HL-60 (cell line): ENCODE measurements around the gene P4HA2.

Experiments
- DNase-seq, 2 experiments: peaks; one replicate each; pipeline ENCODE4 v3.0.0-alpha.2; 2010 to 2020; ENCODE audit warnings: low read depth in 1 of 2, low spot score in 1 of 2
- H3K27ac ChIP-seq: fragments of 250-450 bp; sonication (Bioruptor Pico); replicated peaks from 2 replicates; pipeline ENCODE4 v1.5.1; 2020; ENCODE audit warnings: mild to moderate bottlenecking, moderate library complexity
- H3K27me3 ChIP-seq: fragments of 250-450 bp; sonication (Bioruptor Pico); 2 replicates; pipeline ENCODE4 v1.5.1; 2021; ENCODE audit warnings: mild to moderate bottlenecking, moderate library complexity; ENCODE audit not compliant: insufficient read depth, poor library complexity, severe bottlenecking
- H3K4me3 ChIP-seq: replicated peaks from 2 replicates; pipeline ENCODE4 v1.5.1; 2011; ENCODE audit warnings: mild to moderate bottlenecking, control low read depth, low read length; ENCODE audit not compliant: insufficient read depth
- GABPA ChIP-seq: IDR thresholded peaks from 2 replicates; pipeline ENCODE4 v1.6.1; 2012; ENCODE audit warnings: low read depth
- POLR2AphosphoS5 ChIP-seq: IDR thresholded peaks from 2 replicates; pipeline ENCODE4 v1.6.1; 2012; ENCODE audit warnings: low read depth
- SPI1 ChIP-seq: IDR thresholded peaks from 2 replicates; pipeline ENCODE4 v1.6.1; 2012; ENCODE audit warnings: low read depth, mild to moderate bottlenecking, borderline replicate concordance
- TF ChIP-seq, protein P1 (sequence below): IDR thresholded peaks from one replicate; pipeline ENCODE4 v1.5.1; 2011; ENCODE audit warnings: low read length, control low read depth, inconsistent platforms; ENCODE audit not compliant: insufficient read depth
- TF ChIP-seq, protein P2 (sequence below): IDR thresholded peaks from 2 replicates; pipeline ENCODE4 v1.6.1; 2012; ENCODE audit warnings: low read depth; ENCODE audit not compliant: insufficient replicate concordance

The P4HA2 gene

DNA sequence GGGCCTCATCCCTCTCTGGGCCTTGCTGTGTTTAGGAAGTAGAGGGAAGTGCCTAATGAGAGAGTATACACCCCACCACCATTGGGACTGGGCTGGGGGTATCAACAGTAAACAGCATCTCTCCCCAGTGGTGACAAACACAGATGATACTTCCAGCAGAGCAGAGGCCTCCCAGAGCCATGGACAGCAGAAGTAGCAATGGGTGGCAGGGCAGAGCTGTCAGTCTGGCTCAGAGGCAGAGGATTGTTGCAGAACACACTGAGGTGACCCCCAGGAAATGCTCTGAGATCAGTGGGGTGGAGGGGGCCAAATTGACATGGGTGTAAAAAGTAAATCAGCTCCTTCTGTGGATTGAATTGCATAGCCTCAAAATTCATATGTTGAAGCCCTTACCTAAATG lies 12.1 kb upstream of the P4HA2 start:
- no peak for DNase-seq
- TF ChIP-seq GABPA (no peak), POLR2AphosphoS5 (no peak), SPI1 (no peak)
- TF ChIP-seq, protein P1, sequence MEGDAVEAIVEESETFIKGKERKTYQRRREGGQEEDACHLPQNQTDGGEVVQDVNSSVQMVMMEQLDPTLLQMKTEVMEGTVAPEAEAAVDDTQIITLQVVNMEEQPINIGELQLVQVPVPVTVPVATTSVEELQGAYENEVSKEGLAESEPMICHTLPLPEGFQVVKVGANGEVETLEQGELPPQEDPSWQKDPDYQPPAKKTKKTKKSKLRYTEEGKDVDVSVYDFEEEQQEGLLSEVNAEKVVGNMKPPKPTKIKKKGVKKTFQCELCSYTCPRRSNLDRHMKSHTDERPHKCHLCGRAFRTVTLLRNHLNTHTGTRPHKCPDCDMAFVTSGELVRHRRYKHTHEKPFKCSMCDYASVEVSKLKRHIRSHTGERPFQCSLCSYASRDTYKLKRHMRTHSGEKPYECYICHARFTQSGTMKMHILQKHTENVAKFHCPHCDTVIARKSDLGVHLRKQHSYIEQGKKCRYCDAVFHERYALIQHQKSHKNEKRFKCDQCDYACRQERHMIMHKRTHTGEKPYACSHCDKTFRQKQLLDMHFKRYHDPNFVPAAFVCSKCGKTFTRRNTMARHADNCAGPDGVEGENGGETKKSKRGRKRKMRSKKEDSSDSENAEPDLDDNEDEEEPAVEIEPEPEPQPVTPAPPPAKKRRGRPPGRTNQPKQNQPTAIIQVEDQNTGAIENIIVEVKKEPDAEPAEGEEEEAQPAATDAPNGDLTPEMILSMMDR: no peak
- TF ChIP-seq, protein P2, sequence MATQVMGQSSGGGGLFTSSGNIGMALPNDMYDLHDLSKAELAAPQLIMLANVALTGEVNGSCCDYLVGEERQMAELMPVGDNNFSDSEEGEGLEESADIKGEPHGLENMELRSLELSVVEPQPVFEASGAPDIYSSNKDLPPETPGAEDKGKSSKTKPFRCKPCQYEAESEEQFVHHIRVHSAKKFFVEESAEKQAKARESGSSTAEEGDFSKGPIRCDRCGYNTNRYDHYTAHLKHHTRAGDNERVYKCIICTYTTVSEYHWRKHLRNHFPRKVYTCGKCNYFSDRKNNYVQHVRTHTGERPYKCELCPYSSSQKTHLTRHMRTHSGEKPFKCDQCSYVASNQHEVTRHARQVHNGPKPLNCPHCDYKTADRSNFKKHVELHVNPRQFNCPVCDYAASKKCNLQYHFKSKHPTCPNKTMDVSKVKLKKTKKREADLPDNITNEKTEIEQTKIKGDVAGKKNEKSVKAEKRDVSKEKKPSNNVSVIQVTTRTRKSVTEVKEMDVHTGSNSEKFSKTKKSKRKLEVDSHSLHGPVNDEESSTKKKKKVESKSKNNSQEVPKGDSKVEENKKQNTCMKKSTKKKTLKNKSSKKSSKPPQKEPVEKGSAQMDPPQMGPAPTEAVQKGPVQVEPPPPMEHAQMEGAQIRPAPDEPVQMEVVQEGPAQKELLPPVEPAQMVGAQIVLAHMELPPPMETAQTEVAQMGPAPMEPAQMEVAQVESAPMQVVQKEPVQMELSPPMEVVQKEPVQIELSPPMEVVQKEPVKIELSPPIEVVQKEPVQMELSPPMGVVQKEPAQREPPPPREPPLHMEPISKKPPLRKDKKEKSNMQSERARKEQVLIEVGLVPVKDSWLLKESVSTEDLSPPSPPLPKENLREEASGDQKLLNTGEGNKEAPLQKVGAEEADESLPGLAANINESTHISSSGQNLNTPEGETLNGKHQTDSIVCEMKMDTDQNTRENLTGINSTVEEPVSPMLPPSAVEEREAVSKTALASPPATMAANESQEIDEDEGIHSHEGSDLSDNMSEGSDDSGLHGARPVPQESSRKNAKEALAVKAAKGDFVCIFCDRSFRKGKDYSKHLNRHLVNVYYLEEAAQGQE: no peak
- no peak overlapping the region for H3K4me3 ChIP-seq
- H3K27ac ChIP-seq: no peak overlapping the region
- H3K27me3 ChIP-seq: no peaks in the 10 kb centered on the region

DNA sequence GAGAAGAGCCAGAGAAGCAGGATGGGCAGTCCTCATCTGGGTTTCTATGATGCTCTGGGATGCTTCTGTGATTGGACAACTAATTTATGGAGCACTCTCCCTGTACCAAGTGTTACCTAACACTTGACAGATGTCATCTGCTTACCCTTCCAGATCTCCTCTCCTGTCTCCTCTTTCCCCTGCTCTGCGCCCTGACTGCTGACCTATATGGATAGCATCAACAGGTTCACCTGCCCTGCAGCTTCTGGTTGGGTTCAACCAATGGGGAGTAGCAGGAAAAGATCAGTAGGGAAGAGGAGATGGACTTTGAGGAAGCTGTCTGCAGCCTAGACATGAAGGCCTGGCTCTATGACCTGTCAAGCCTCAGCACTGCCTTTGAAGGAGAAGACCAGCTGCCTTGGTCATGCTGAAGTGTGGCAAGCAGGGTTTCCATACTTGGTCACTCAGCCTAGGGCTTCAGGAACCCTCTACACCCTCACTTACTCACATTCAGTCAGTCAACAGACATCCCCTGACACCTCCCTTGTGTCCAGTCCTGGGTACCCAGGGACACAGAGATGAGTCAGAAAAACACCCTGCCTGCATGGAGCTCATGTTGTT lies 11.3 kb upstream of the P4HA2 start:
- H3K4me3 ChIP-seq: no peak overlapping the region
- no peak for DNase-seq
- no peaks in the 10 kb centered on the region for H3K27me3 ChIP-seq
- H3K27ac ChIP-seq: no peak overlapping the region
- no peak for TF ChIP-seq GABPA
- no peak for TF ChIP-seq SPI1
- TF ChIP-seq, protein P1: no peak
- TF ChIP-seq, protein P2: no peak
- no peak for TF ChIP-seq POLR2AphosphoS5

DNA sequence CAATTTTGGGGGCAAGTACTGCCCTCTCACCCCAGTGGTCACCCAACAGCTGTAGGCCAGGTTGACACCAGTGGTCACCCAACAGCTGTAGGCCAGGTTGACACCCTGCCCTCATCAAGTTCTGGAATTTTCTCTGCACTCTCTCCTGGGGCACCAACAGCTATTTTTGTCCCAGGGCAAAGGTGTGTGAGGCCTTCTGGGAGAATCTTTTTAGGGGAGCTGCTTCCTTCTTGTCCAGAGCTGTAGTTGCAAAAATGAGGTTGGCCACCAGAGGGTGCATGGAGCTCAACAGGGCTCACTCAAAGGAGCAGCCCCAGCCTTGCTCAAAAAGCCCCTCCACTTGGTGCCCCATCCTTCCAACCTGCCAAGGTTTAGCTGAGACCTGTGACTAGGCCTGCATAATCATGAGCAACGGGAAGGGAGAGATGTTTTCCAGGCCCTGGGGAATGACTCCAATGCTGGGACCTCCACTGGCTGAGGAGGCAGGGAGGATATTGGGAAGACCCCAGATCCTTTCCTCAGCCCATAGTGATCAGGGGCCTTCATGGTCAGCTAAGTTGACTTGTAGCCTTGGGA lies 10.6 kb upstream of the P4HA2 start:
- TF ChIP-seq, protein P1: peak; percentile 18
- TF ChIP-seq POLR2AphosphoS5: no peak
- DNase-seq: peak; percentile 28 to 52
- H3K27ac ChIP-seq: no peak overlapping the region
- no peaks in the 10 kb centered on the region for H3K27me3 ChIP-seq
- no peak overlapping the region for H3K4me3 ChIP-seq

DNA sequence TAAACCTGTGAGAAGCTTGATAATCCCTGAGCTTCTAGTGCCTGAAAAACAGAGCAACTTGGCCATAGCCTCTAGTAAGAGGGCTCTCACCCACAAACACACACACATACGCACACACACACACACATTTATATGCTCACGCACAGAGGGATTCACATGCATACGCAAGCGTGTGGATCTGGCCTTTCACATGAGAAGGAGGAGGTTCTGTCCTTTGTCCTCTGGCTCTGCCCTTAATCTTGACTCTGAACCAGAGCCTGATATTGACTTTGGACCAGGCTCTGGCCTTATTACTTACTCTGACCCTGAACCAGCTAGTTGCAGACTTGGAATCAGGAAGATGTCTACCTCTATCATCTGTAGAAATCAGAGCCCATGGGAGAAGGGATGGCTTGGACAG lies 10.0 kb upstream of the P4HA2 start:
- DNase-seq: no peak
- no peaks in the 10 kb centered on the region for H3K27me3 ChIP-seq
- no peak overlapping the region for H3K4me3 ChIP-seq
- TF ChIP-seq POLR2AphosphoS5 (no peak), SPI1 (no peak), GABPA (no peak)
- TF ChIP-seq, protein P1: no peak
- H3K27ac ChIP-seq: no peak overlapping the region
